HG03442 (cell line): ENCODE data around the gene RELL1.
A peak's percentile ranks its signal among the peaks of the same experiment; 100 is the strongest.

Source experiments
- ATAC-seq: cut with Tn5 transposase; IDR thresholded peaks from one replicate; pipeline ENCODE4 v1.9.1; 2021; ENCODE audit warnings: mild to moderate bottlenecking, moderate library complexity; ENCODE audit not compliant: unreplicated experiment

Gene RELL1

GRCh38 chr4:37667197-37668100 is 18.7 kb downstream of the RELL1 start:
- ATAC-seq = no peak

DNA sequence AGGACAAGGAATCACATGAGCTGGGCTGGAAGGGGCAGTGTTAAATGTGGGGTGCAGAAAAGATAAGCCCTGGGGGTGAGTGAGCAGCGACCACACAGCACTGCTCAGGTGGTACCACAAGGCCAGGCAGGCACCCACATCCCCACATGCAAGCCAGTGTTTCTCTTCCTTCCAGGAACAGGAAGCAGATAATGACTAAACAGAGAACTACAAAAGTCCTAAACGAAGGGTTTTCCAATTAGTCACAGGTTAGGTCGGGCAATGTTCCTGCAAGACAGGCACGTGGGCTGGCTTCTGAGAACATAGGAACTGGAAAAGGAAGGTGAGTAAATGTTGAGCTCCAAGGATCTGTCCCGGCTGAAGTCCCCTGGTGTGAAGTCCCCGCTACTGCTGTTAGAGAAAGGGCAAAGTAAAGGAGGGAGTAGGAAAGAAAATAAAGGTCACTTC is 19.5 kb downstream of the RELL1 start:
- ATAC-seq = peak; percentile 80

DNA sequence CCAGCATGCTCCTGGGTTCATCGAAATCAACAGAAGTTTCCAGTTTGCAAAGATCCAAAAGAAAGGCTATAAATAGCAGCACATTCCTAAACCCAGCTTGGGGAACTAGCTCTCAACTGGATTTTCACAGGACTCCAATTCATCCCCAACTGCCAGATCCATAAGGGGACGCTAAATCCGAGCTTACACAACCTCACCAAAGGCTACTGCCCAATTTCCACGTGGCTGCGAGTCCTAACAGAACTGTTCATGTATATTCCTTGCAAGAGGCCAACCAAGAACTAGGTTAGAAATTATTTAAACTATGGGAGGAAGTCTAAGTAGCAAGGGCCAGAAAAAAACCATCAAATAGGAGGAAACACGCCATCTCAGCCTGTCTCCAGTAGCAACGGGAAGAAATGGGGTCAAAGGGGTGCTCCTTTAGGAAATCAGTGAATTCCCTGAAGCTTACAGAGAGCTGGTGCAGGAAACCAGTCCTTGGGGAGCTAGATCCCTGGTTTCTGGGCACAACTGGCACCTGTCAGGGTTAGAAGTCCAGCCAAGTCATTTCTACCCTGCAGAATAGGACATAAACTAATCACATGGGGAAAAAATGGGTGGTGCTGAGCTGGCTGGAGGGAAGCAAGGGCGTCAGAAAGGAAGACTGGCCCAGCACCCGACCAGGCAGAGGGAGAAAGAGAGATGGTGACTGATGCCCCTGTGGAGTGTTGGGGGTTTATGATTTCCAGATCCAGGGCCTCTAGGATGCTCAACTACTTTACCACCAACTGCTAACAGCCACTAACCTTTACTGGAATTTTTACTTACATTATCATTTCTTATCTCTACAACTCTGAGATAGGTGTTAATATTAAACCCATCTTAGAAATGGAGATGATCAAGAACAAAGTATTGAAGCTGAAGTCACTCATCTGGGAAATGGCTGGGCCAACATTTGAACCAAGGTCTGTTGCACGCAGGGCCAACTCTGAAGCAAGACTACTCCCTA is 20.5 kb downstream of the RELL1 start:
- ATAC-seq = no peak

DNA sequence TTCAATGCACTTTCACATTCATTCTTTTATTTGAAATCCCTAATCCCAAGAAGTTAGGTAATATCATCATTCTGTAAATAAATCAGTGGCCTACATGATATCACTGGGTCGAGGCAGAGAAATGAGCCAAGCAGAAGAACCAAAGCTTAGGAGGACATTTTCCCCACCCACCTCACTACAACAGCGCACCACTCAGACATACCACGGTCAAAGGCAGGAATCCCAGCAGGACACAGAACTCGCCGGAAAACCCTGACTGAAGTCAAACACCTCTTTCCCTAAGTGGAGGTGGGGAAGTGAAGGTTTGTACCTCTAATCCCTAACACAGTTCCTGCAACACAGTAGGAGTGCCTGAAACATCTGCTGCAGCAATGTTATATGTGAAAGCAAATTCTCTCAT is 21.5 kb downstream of the RELL1 start:
- ATAC-seq = no peak

DNA sequence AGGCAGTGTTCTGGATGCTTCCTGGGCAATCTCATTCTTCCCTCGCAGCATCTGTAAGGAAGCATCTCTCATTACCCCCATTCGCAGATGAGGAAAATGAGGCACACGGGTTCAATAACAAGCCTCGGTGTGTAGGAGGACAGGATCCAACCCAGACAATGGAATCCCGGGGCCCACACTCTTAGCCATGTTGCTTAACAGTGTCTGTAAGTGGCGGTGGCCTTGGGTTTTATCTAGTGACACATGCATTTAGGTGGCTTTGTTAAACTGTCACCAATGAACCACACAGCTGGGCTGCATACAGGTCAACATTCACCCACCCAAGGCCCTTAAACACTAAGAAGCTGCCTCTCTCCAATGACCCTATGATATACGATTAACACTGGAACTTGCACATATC is 22.6 kb downstream of the RELL1 start:
- ATAC-seq = no peak

GRCh38 chr4:37662861-37663390 is 23.2 kb downstream of the RELL1 start:
- no peak for ATAC-seq

DNA sequence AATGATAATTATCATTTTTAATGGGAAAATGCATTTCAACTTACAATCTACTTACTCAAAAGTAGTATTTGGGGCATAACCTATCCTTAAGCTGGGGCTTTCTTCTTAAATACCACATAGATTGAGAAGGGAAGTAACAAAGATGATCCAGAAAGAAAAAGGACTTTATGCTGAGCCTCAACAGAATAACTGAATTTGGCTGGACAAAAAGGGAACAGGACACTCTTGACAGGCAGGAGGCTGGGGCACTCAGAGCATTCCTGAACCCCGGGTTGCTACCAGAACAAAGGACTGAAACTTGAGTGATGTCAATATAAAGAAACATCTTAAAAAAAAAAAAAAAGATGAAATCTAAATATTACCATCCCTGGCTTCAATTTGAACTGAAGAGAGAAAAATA is 23.9 kb downstream of the RELL1 start:
- ATAC-seq = no peak

- ATAC-seq = no peak
Measured at GRCh38 chr4:37661772-37662171, 24.4 kb downstream of the RELL1 start.

- ATAC-seq = no peak
Measured at GRCh38 chr4:37659696-37660095, 26.5 kb downstream of the RELL1 start.

DNA sequence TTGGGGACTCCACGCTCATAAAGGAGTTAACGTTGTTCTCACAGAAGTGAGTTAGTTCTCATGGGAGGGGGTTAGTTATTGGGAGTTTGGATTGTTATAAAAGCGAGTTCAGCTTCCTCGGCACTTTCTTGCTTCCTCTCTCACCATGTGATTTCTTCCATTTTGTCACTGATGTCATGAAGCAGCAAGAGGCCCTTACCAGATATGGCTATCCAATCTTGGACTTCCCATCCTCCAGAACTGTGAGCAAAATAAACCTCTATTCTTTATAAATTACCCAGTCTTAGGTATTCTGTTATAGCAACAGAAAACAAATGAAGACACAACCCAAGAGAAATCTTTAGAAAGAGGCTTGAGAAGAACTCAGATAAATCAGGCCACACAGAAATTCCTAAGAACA is 29.5 kb downstream of the RELL1 start:
- no peak for ATAC-seq

DNA sequence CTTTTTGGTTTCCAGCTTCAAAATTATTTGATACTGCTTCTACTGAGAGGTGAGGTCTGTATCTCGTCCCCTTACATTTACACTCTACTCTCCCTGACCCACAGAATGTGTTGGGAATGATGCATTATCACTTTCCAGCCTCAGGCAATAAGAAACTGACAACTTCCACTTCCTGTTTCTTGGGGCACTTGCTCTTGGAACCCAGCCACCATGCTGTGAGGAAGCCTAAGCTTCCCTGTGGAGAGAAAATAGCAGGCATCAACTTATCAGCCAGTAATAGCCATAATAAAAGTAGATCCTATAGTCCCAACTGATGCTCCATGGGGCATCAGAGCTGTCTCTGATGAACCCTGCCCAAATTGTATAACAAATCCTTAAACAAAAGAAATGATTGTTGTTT is 32.6 kb downstream of the RELL1 start:
- no peak for ATAC-seq

DNA sequence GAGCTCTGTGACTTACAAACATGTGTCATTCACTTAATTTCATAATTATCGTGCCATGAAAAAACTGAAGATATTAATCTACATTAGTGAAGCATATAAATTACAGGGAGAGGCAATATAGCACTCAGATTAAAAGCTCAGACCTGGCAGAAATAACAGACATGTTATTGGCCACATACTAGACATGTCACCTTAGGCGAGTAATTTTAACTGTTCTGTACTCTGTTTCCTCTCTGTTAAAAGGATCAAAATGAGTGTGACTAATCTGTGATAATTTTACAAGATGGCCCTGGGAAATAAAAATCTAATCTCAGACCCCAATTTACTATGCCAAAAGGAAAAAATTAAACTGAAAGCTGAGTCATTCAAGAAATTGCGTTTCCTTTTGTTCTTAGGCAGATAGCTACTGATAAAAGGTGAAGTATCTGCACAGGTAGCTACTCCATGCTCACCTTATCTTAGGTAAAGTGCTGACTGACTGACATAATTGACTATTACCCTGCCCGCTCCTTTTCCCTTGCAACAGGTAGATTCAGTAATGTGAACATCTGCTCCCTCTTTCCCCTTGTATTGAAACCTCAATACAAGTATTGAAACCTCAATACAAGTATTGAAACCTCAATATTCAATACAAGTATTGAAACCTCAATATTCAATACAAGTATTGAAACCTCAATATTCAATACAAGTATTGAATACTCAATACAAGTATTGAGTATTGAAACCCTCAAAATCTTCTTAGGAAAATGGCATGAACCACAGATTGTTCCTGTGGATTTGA is 33.2 kb downstream of the RELL1 start:
- no peak for ATAC-seq

DNA sequence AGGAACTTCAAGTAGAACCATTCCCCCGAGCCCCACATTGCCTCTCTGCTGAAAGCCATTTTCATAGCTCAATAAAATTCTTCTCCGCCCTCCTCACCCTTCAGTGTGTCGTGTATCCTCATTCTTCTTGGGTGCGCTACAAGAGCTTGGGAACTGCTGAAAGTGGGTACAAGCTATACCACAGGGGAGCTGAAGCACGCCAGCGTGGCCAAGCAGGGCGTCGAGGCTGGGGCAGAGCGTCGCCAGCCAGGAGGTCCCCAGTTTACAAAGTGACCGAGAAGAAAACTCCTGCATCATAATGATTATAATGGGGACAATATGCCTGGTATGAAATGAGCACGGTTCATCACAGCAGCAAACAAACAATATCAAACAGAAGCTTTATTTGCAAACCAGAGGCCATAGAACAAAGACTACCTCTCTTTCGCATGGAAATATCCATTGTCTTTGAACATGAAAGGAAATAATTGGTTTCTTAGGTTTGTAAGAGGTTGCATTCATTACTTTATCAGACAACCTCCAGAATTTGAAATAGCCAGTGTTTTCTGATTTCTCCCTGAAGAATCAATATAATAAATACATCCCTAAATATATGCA is 34.3 kb downstream of the RELL1 start:
- ATAC-seq = no peak

DNA sequence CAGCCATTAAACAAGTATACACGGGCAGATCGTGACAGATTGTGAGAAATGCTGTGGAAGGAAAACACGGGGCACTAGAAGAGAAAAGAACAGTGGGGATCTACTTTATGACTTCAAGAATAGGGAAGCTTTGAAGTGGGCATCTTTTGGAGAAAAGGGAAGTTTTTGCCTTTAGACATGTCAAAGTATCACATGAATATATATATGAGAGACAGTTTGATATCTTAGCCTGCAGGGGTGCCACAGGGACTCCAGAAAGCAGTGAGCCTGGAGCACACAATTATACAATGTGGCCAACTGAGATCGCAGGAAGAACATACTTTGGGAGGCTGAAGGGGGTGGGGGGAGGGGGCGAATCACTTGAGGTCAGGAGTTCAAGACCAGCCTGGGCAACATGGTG is 35.7 kb downstream of the RELL1 start:
- no peak for ATAC-seq

- no peak for ATAC-seq
Measured at GRCh38 chr4:37649268-37649667, 36.9 kb downstream of the RELL1 start.

DNA sequence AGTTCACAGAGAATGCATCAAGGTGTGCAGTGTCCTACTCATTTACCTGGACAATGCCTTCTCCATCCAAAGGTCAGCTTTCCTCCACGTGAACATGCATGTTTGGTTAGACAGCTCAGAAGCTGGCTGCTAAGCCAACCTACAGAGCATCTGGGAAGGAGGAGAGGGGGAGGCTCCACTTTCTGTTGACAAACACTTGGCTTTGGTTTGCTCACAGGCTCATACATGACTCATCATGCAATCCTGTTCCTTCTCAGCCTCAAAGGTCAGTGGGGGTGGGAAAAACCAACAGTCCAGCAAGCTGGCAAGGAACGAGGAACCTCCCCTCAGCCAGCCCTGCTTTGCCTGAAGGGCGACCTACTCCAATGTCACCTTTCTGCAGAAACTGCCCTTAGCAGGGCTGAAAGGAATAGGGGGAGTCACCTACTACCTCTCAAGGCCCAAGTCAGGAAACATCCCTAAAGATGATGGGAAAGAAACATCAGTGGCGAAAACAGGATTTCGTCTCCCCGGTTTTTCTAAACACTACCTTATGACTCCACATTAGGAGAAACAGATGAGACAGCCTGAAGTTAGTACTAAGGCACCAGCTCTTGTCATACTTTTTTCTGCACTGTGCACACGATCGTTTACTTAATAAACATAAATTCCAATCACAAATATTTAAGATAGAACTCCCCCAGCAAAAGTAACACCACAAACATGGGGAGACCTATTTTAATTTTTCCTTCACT is 37.9 kb downstream of the RELL1 start:
- no peak for ATAC-seq

DNA sequence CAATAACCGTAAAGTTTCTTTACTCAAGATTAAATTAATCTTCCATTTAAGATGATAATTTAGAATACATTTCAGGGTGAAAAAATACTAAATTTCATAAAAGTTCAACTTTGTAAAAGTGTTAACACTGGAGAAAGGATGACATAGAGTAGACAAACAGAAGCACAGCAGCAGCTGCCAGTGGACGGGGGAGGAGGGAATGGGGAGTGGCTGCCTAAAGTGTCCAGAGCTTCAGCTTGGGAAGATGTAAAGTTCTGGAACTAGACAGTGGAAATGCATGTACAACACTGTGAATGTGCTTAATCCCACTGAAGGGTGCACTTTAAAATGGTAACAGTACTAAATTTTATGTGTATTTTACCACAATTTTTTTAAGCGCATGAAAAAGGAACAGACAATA is 39.9 kb downstream of the RELL1 start:
- ATAC-seq = no peak

DNA sequence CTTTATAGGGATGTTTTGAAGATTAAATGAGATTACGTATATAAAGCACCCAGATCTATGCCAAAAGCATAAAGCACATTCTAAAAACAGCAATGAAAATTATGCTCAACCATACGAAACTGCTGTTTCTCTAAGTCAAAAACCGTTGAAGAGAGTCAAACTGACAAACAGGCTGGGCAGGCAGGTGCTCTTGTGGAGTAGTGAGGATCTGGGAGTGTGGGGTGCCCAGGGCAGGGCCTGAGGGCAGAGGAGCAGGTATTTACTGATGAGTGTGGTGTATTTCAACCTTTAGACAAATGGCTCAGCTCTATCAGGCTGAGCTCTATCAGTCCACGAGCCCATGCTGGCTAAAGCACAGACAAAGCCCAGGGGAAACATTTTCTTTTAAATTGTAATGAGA is 40.4 kb downstream of the RELL1 start:
- no peak for ATAC-seq

- no peak for ATAC-seq
Measured at GRCh38 chr4:37644962-37645361, 41.2 kb downstream of the RELL1 start.
